Raji (cell line): ENCODE results near the gene GSK3B.

Experiments
- POLR2A ChIP-seq: IDR thresholded peaks from 2 replicates; pipeline ENCODE4 v1.6.1; 2011; ENCODE audit warnings: low read depth, low read length, control low read depth; ENCODE audit not compliant: insufficient read depth

Gene GSK3B

DNA sequence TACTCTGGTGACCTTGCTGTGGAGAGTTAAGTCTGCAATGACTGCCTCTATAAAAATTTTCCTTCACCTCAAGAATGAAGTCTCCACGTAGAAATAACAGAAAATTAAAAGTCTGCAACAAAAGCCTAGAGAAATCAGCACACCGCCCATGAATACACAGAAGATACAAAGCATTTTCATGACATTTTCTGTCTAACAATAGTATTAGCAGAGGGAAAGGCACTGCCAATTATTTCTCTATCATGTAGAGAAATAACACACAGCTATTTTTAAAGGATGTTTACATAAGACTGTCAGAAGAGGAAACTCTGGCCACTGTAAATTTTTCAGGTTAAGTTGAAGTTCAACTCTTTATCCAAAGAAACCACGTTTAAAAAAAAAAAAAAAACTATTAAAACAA is 80.8 kb downstream of the GSK3B start:
- no peak for TF ChIP-seq POLR2A

DNA sequence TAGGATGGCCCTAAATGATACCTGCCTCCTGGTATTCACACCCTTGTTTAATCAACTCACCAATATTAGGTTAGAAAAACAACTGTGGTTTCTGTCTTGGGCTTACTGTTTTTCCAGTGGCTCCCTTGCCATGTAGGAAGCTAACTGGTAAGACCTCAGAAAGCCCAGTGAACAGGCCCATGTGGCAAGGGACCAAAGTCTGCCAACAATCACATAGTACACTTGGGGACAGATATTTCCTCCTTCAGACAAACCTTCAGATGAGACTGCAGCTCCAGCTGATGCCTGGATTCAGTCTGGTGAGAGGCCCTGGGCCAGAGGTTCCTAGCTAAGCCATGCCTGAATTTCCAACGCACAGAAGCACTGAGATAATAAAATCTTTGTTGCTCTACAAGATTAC is 96.1 kb downstream of the GSK3B start:
- no peak for TF ChIP-seq POLR2A

- no peak for TF ChIP-seq POLR2A
Observed at GRCh38 chr3:119990888-119991287, 103.4 kb downstream of the GSK3B start.

- no peak for TF ChIP-seq POLR2A
Observed at GRCh38 chr3:119989981-119990655, 104.1 kb downstream of the GSK3B start.

DNA sequence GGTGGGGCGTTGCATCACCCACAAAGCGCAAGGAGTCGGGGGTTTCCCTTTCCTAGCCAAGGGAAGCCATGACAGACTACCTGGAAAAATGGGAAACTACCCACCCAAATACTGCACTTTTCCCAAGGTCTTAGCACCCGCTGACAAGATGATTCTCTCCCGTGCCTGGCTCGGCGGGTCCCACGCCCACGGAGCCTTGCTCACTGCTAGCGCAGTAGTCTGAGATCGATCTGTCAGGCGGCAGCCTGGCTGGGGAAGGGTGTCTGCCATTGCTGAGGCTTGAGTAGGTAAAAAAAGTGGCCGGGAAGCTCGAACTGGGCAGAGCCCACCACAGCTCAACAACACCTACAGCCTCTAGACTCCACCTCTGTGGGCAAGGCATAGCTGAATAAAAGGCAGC is 112.9 kb downstream of the GSK3B start:
- no peak for TF ChIP-seq POLR2A

DNA sequence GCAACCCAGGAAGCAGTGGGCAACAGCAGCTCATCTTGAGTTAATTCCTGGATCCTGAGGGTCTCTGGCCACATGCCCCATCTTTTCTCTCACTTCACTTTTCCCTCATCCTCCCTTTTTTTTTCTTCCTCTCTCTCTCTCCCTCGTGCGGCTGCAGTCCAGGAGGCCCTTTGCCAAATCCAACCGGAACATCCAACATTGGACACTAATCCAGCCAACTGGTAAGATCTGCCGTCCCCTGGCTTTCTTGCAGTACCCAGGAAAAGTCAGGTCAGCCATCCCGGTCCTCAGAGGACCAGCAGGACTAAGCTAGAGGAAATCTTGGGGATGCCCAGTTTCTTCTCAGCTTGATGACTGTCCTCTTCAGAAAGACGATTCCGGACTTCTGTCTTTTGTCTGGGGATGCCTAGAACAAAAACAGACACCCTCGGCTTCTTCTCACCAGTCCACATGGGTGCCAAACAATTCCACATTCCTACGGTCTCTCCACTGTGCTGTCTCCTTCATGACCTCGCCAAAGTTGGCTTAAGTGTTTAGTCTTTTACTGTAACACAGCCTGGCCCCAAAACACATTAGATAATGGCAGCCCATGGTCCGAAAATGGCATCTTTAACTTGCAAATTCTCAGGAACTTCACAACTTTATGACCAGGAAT is 115.6 kb downstream of the GSK3B start:
- TF ChIP-seq POLR2A = no peak

DNA sequence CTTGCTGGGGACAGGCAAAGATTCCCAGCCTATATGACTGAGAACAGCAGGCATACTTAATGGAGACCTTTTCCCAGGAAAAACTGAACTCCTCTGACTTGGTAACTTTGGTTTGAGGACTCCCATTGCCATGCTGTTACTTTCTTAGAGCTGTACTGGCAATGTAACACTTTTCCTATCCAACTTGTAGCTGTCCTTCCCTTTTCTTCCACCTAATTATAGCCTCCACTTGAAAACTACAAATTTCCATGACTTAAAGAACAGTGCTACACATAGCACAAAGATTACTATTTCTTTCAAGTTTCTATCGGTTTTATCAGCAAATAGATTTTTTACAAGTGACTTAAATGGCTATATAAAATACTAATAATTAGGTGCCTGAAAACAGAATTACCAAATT is 116.9 kb downstream of the GSK3B start:
- TF ChIP-seq POLR2A = no peak

GRCh38 chr3:119976214-119976613 is 118.0 kb downstream of the GSK3B start:
- no peak for TF ChIP-seq POLR2A

DNA sequence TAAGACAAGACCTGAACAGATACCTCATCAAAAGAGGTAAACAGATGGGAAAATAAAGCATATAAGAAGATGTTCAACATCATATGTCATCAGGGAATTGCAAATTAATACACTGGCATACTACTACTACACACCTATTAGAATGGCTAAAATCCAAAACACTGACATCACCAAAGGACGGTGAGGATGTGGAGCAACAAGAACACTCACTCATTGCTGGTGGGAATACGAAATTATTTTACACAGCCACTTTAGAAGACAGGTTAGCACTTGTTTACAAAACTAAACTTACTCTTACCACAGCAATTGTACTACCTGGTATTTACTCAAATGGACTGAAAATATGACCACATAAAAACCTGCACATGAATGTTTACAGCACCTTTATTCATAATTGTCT is 119.6 kb downstream of the GSK3B start:
- TF ChIP-seq POLR2A = no peak

- TF ChIP-seq POLR2A = no peak
Observed at GRCh38 chr3:119973018-119973646, 121.1 kb downstream of the GSK3B start.

DNA sequence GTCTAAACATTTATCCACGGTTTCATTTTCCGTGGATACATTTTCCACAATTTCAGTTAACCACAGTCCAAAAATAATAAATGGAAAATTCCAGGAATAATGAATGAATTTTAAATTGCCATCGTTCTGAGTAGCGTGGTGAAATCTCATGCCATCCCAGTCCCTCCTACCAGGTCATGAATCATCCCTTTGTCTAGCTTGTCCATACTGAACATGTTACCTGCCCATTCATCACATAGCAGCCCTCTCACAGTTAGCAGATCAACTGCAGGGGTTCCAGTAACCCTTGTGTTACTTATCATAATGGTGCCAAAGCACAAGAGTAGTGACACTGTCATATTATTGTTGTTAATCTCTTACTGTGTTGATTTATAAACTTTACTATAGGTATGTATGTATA is 124.5 kb downstream of the GSK3B start:
- TF ChIP-seq POLR2A = no peak

DNA sequence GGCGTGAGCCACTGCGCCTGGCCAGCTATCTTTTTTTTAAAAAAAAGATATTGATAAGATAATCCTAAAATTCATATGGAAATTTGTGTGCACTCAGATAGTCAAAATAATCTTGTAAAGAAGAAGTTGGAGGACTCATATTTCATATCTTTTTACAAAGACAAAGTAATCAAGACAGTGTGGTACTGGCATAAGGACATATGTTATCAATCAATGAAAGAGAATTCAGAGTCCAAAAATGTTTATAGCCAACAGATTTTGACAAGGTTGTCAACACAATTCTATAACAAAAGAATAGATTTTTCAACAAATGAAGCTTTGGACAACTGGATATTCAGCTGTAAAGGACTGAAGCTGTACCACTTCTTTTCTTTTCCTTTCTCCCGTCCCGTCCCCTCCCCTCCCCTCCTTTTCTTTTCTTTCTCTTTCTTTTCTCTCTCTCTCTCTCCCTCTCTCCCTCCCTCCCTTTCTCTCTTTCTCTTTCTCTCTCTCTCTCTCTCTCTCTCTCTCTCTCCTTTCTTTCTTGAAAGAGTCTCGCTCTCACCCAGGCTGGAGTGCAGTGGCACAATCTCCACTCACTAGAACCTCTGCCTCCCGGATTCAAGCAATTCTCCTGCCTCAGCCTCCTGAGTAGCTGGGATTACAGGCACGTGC is 126.8 kb downstream of the GSK3B start:
- no peak for TF ChIP-seq POLR2A

DNA sequence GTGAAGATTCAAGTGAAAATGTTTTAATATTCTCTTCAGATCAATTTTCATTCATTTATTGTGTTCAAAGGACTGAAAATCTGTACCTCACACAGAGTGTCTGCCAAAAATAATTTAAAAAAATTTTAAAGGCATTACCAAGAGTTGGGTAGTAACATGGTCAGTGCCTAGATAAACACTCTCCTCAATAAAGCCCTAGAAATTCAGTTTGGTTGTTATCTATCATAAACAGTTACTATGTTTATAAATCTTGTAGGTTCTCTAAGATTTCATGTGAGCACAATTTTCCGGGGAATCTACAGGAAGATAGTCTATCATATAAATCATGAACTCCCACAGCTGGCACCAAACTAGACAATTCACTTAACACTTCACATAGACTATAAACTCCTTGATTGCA is 128.6 kb downstream of the GSK3B start:
- TF ChIP-seq POLR2A = no peak

DNA sequence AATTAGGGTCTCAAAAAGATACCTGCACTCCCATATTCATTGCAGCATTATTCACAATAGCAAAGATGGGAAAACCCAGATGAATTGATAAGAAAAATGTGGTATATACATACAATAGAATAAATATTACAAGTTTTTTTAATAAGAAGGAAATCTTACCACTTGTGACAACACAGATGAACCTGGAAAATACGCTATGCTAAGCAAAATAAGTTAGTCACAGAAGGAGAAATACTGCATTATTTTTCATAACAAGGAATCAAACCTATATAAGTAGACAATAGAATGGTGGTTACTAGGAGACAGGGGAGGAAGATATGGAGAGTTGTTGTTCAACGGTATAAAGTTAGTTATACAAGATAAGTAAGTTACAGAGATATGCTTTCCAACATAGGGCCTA is 130.0 kb downstream of the GSK3B start:
- TF ChIP-seq POLR2A = no peak

- TF ChIP-seq POLR2A = no peak
Observed at GRCh38 chr3:119955972-119956371, 138.3 kb downstream of the GSK3B start.
